Hematopoietic multipotent progenitor cell (in vitro differentiated cells): Measurements from ENCODE around the gene ARHGEF4. TPM values are rescaled to one million over a fixed set of nuclear protein-coding genes. Genes with fewer than 3 reads are reported as not detected.

Experiments
- DNase-seq, 3 donors: peaks; one replicate each; pipeline ENCODE4 v3.0.0-alpha.2; 2011 to 2015; ENCODE audit warnings: low read depth in 2 of 3, low spot score in 2 of 3
- total RNA-seq: library from RNA; depleted of rRNA; stranded (reverse); fragments of >200 nt; gene quantifications from one replicate; pipeline ENCODE4 v1.2.3, GENCODE V29; 2012

ARHGEF4 gene
- total RNA-seq, 1 donor, result under 0.01 TPM

- no peak for DNase-seq
These were observed 77.2 kb downstream of the ARHGEF4 start for GRCh38 chr2:130913891-130914290.

GRCh38 chr2:130915149-130915548 is 78.4 kb downstream of the ARHGEF4 start:
- DNase-seq, result no peak

GRCh38 chr2:130915595-130916437 is 79.1 kb downstream of the ARHGEF4 start:
- no peak for DNase-seq

- no peak for DNase-seq
These were observed 79.7 kb downstream of the ARHGEF4 start for GRCh38 chr2:130916438-130916705.

GRCh38 chr2:130917006-130917688 is 80.4 kb downstream of the ARHGEF4 start:
- no peak for DNase-seq

GRCh38 chr2:130918393-130918792 is 81.7 kb downstream of the ARHGEF4 start:
- no peak for DNase-seq

- DNase-seq, result peak; percentile 10 to 54 (median 17)
These were observed 83.9 kb downstream of the ARHGEF4 start for GRCh38 chr2:130920415-130921163.

- no peak for DNase-seq
These were observed 84.4 kb downstream of the ARHGEF4 start for GRCh38 chr2:130921164-130921476.

GRCh38 chr2:130922417-130922816 is 85.7 kb downstream of the ARHGEF4 start:
- DNase-seq, result no peak

GRCh38 chr2:130928385-130928784 is 91.7 kb downstream of the ARHGEF4 start:
- DNase-seq, result no peak

- DNase-seq, result no peak
These were observed 94.3 kb downstream of the ARHGEF4 start for GRCh38 chr2:130930740-130931659.

- DNase-seq, result no peak
These were observed 96.8 kb downstream of the ARHGEF4 start for GRCh38 chr2:130933501-130933900.

- DNase-seq, result no peak
These were observed 99.7 kb downstream of the ARHGEF4 start for GRCh38 chr2:130936451-130936850.

- DNase-seq, result no peak
These were observed 111.3 kb downstream of the ARHGEF4 start for GRCh38 chr2:130947967-130948366.

- no peak for DNase-seq
These were observed 113.2 kb downstream of the ARHGEF4 start for GRCh38 chr2:130949954-130950353.

GRCh38 chr2:130951018-130951417 is 114.3 kb downstream of the ARHGEF4 start:
- DNase-seq, result no peak

- DNase-seq, result no peak
These were observed 118.2 kb downstream of the ARHGEF4 start for GRCh38 chr2:130954873-130955272.

GRCh38 chr2:130957915-130958314 is 121.2 kb downstream of the ARHGEF4 start:
- peak in 1 of 3 donors; percentile 60 for DNase-seq

- DNase-seq, result no peak
These were observed 126.6 kb downstream of the ARHGEF4 start for GRCh38 chr2:130963196-130963848.
